Loucy (cell line): ENCODE measurements around the gene MRPS23.

Source experiments
- H2AFZ ChIP-seq: fragments of 200-600 bp; sonication (generic); 2 replicates; pipeline ENCODE4 v1.6.0; 2016; ENCODE audit warnings: antibody characterized with exemption, mild to moderate bottlenecking, low read length, moderate library complexity
- H3F3A ChIP-seq: fragments of 200-600 bp; 2 replicates; pipeline ENCODE4 v1.6.0; 2016; ENCODE audit warnings: antibody characterized with exemption, low read depth, mild to moderate bottlenecking
- H3K27me3 ChIP-seq: fragments of 200-600 bp; sonication (generic); 2 replicates; pipeline ENCODE4 v1.6.1; 2014; ENCODE audit warnings: low read length, mild to moderate bottlenecking; ENCODE audit not compliant: insufficient read depth, poor library complexity, severe bottlenecking
- H3K36me3 ChIP-seq: fragments of 200-600 bp; sonication (generic); 2 replicates; pipeline ENCODE4 v1.6.1; 2016; ENCODE audit warnings: low read length; ENCODE audit not compliant: insufficient read depth
- H3K4me1 ChIP-seq: fragments of 200-600 bp; sonication (generic); 2 replicates; pipeline ENCODE4 v1.5.1; 2014; ENCODE audit warnings: low read length, mild to moderate bottlenecking; ENCODE audit not compliant: insufficient read depth, poor library complexity, severe bottlenecking
- H3K4me2 ChIP-seq: fragments of 200-600 bp; sonication (generic); 2 replicates; pipeline ENCODE4 v1.6.0; 2014; ENCODE audit warnings: antibody characterized with exemption, low read length, low read depth, mild to moderate bottlenecking; ENCODE audit not compliant: poor library complexity, severe bottlenecking
- H3K4me3 ChIP-seq: fragments of 200-600 bp; sonication (generic); 2 replicates; pipeline ENCODE4 v1.5.1; 2014; ENCODE audit warnings: low read length, mild to moderate bottlenecking, mixed read lengths; ENCODE audit not compliant: poor library complexity, severe bottlenecking
- H3K79me2 ChIP-seq: fragments of 200-600 bp; sonication (generic); 2 replicates; pipeline ENCODE4 v1.6.1; 2014; ENCODE audit warnings: low read length; ENCODE audit not compliant: insufficient read depth
- H3K9ac ChIP-seq: fragments of 200-600 bp; sonication (generic); 2 replicates; pipeline ENCODE4 v1.6.0; 2014; ENCODE audit warnings: mild to moderate bottlenecking, low read depth, low read length, moderate library complexity; ENCODE audit not compliant: poor library complexity, severe bottlenecking
- H3K9me2 ChIP-seq: fragments of 200-600 bp; sonication (generic); replicated peaks from 2 replicates; pipeline ENCODE4 v1.6.1; 2016; ENCODE audit warnings: low read depth, low read length, mixed read lengths
- H3K9me3 ChIP-seq: fragments of 200-600 bp; sonication (generic); 2 replicates; pipeline ENCODE4 v1.6.1; 2014; ENCODE audit warnings: mild to moderate bottlenecking, antibody characterized with exemption, low read length, low read depth; ENCODE audit not compliant: insufficient read depth
- H4K20me1 ChIP-seq: fragments of 200-600 bp; sonication (generic); 2 replicates; pipeline ENCODE4 v1.6.0; 2014; ENCODE audit warnings: antibody characterized with exemption, low read length, mild to moderate bottlenecking; ENCODE audit not compliant: insufficient read depth, poor library complexity, severe bottlenecking
- EZH2phosphoT487 ChIP-seq: fragments of 200-600 bp; IDR thresholded peaks from 2 replicates; pipeline ENCODE4 v1.6.1; 2018; ENCODE audit warnings: antibody characterized with exemption, mild to moderate bottlenecking, moderate library complexity, borderline replicate concordance
- TF ChIP-seq, protein P1 (sequence below): fragments of 200-600 bp; sonication (generic); conservative IDR thresholded peaks from 2 replicates; pipeline ENCODE4 v1.5.1; 2014; ENCODE audit warnings: mild to moderate bottlenecking, antibody characterized with exemption, low read length

The MRPS23 gene

DNA sequence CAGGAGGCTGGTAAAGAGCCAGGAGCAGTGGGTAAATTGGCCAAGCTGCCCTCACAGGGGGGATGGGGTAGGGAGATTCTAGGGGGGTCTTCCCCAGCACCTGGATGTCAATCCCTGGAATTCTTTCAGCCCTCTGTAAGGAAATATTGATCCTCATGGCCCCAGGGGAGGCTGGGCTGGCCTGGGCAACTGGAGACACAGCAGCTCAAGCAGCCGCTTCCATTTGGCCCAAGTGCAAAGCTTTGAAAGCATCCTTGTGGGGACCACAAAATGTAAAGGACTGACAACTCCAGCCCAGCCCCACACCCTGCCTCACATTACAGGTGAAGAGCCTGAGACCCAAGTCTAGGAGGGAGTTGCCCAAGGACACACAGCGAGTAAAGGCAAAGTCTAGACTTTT is 39.4 kb upstream of the MRPS23 start:
- no peak overlapping the region for H2AFZ ChIP-seq
- H3K27me3 ChIP-seq = no peaks in the 10 kb centered on the region
- H3K9ac ChIP-seq = no peak overlapping the region
- TF ChIP-seq, protein P1, sequence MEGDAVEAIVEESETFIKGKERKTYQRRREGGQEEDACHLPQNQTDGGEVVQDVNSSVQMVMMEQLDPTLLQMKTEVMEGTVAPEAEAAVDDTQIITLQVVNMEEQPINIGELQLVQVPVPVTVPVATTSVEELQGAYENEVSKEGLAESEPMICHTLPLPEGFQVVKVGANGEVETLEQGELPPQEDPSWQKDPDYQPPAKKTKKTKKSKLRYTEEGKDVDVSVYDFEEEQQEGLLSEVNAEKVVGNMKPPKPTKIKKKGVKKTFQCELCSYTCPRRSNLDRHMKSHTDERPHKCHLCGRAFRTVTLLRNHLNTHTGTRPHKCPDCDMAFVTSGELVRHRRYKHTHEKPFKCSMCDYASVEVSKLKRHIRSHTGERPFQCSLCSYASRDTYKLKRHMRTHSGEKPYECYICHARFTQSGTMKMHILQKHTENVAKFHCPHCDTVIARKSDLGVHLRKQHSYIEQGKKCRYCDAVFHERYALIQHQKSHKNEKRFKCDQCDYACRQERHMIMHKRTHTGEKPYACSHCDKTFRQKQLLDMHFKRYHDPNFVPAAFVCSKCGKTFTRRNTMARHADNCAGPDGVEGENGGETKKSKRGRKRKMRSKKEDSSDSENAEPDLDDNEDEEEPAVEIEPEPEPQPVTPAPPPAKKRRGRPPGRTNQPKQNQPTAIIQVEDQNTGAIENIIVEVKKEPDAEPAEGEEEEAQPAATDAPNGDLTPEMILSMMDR = no peak
- no peak for TF ChIP-seq EZH2phosphoT487
- H4K20me1 ChIP-seq = no peaks in the 10 kb centered on the region
- no peaks in the 10 kb centered on the region for H3F3A ChIP-seq
- no peaks in the 10 kb centered on the region for H3K36me3 ChIP-seq
- H3K4me3 ChIP-seq = no peak overlapping the region
- H3K9me2 ChIP-seq = no peaks in the 10 kb centered on the region
- H3K4me1 ChIP-seq = peaks cover 16% of the 10 kb centered on the region
- no peaks in the 10 kb centered on the region for H3K79me2 ChIP-seq
- H3K9me3 ChIP-seq = no peaks in the 10 kb centered on the region
- no peak overlapping the region for H3K4me2 ChIP-seq

DNA sequence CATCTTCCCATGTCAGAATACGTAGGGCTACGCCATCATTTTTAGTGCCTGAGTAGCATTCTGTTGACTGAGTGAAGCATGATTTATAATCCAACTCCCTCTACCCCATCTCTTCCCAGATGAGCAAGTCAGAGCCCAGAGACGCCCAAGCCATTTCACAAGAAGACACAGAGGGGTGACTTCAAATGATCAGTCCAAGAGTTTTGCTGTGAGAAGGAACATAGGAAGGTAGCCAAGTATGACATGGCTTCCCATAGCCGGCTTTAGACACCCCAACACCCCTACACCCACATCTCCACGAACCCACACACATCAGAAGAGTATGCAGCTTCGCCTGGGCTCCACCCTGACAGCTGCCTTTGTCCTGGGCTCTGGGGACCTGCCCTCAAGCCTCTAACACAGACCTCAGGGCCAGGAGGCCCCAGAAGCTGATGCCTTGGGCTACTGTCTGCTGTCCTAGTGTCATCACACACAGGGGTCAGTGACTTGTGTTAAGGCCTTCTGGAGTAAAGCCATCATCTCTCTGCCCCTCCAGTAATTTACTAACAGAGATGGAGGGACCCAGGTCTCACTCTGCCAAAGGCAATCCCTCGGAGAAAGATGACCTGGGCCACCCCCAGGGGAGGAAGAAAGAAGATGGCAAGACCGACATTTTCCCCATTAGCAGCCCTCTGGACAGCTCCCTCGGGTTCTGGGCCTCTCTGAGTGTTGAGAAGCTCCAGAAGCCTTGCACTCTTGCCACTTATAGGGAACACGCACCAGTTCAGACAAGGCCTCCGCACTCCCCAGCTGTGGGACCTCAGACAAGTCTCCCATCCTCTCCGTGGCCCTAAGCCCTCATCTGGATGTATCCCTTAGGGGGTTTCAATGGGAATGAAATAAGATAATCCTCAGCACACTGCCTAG is 38.7 kb upstream of the MRPS23 start:
- Histone ChIP-seq H3F3A (no peaks in the 10 kb centered on the region), H3K4me1 (peaks cover 16% of the 10 kb centered on the region), H3K9me2 (no peaks in the 10 kb centered on the region), H2AFZ (no peak overlapping the region), H3K9ac (no peak overlapping the region), H3K4me2 (no peak overlapping the region), H3K79me2 (no peaks in the 10 kb centered on the region), H3K27me3 (no peaks in the 10 kb centered on the region), H3K4me3 (no peak overlapping the region), H3K36me3 (no peaks in the 10 kb centered on the region), H4K20me1 (no peaks in the 10 kb centered on the region), H3K9me3 (no peaks in the 10 kb centered on the region)
- TF ChIP-seq, protein P1 = no peak
- no peak for TF ChIP-seq EZH2phosphoT487

DNA sequence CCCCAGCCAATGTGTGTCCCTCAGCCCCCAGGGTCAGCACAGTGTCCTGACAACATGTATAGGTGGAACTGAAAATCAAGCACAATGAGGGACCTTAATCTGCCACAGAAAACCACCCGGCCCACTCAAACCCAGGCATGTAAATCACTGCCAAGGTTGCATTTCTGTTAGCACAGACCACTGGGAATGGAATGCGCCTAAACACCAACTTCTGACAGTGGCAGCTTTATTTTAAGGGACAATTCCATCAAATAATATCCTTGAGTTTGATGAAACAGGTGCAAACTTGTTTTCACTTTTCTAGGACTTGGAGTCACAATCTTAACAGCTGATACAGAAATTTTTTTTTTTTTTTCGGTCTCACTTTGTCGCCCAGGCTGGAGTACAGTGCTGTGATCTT is 37.3 kb upstream of the MRPS23 start:
- no peaks in the 10 kb centered on the region for H3K79me2 ChIP-seq
- no peak overlapping the region for H2AFZ ChIP-seq
- no peaks in the 10 kb centered on the region for H3K27me3 ChIP-seq
- H3K9me3 ChIP-seq = no peaks in the 10 kb centered on the region
- H3K9me2 ChIP-seq = no peaks in the 10 kb centered on the region
- H3K9ac ChIP-seq = no peak overlapping the region
- TF ChIP-seq EZH2phosphoT487 = no peak
- TF ChIP-seq, protein P1 = no peak
- no peaks in the 10 kb centered on the region for H3K36me3 ChIP-seq
- H3F3A ChIP-seq = no peaks in the 10 kb centered on the region
- H3K4me1 ChIP-seq = peaks cover 14% of the 10 kb centered on the region
- no peaks in the 10 kb centered on the region for H4K20me1 ChIP-seq
- no peak overlapping the region for H3K4me2 ChIP-seq
- no peak overlapping the region for H3K4me3 ChIP-seq
